ENCODE measurements around the gene BACE2. TPM values are rescaled to one million over a fixed set of nuclear protein-coding genes. Genes with fewer than 3 reads are reported as not detected.

The BACE2 gene
- total and polyA plus RNA-seq, 7 donors = 5.3 to 16.0 (median 7.2) TPM

DNA sequence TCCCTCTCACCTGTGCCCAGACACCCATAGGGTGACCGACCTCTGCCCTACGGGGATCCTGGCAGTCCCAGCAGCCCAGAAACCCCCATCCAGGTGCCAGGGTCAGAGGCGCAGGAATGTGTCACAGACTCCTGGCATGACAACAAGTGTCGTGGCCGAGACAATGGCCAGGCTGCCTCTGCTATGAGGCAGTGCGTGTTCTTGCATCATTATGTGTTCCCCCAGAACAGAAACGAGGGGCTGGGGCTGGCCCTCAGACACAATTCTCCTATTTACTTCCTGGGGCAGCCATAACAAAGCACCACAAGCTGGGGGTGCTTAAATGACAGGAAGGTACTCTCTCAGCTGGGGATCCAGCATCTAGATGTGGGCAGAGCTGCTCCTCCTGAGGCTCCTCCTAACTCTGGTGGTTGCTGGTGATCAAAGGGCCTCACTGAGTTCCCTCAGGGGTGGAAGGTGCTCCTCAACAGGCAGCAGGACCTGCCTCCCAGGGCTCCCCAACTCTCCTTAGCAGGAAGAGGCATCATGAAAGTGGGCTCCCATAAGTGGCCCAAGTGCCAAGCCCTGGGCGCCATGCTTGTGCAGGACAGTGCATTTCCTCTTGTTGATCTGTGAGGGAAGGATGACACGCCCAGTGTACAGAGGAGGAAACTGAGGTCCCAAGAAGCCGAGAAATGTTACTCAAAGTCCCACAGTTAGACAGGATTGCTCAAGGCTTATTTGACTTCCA is 24.2 kb upstream of the BACE2 start:
- WGBS, 3 donors = 79 to 88% (median 87%) methylated on average over 10 of the region's 10 CpGs
- Histone ChIP-seq H3K27ac (no peak overlapping the region), H3K36me3 (ENCODE audit: insufficient read depth in 1 of 2, low read depth in 1 of 2) (no peaks in the 10 kb centered on the region), H3K27me3 (ENCODE audit: insufficient read depth in 3 of 3, low read length in 2 of 3) (peaks cover 0 to 6% (median 0%) of the 10 kb centered on the region in 3 donors), H3K4me3 (no peak overlapping the region), H3K4me1 (no peaks in the 10 kb centered on the region), H3K9me3 (no peaks in the 10 kb centered on the region)
- no peak for TF ChIP-seq CTCF (IDR thresholded peaks at IDR 0.05)
- ATAC-seq (no peak), DNase-seq (no peak)
- intact Hi-C loops (cut with DNase I) = no loop called here

- 56 to 62% (median 57%) methylated on average over 13 of the region's 13 CpGs for WGBS, 3 donors
- no peaks in the 10 kb centered on the region for H3K9me3 ChIP-seq
- H3K4me3 ChIP-seq = no peak overlapping the region
- intact Hi-C loops (cut with DNase I) = no loop called here
- H3K27ac ChIP-seq = no peak overlapping the region
- peaks cover 0 to 6% (median 3%) of the 10 kb centered on the region in 3 donors for H3K27me3 ChIP-seq (ENCODE audit: insufficient read depth in 3 of 3, low read length in 2 of 3)
- ATAC-seq (no peak), DNase-seq (no peak)
- H3K36me3 ChIP-seq (ENCODE audit: insufficient read depth in 1 of 2, low read depth in 1 of 2) = no peaks in the 10 kb centered on the region
- no peak for TF ChIP-seq CTCF (IDR thresholded peaks at IDR 0.05)
- no peaks in the 10 kb centered on the region for H3K4me1 ChIP-seq
Observed at GRCh38 chr21:41147096-41147978, 20.6 kb upstream of the BACE2 start.

DNA sequence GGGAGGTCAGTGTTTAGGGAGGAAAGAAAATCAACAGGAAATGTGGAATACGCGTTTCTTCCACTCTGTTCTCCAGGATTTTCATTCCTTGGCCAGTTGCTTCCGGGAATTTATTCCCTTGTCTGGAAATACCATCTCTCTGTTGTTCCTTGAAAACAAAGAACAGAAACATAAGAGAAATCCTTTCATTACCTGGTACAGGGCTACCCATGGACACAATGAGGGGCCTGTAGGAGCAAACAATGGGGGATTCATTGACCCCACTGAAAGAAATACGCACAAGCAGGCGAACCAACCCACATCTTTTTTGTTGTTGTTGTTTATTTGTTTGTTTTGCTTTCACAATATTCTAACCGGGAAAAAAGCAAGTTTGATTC is 20.0 kb upstream of the BACE2 start:
- TF ChIP-seq CTCF (IDR thresholded peaks at IDR 0.05) = no peak
- Histone ChIP-seq H3K27me3 (ENCODE audit: insufficient read depth in 3 of 3, low read length in 2 of 3) (peaks cover 0 to 6% (median 3%) of the 10 kb centered on the region in 3 donors), H3K4me1 (no peaks in the 10 kb centered on the region), H3K27ac (no peak overlapping the region), H3K9me3 (no peaks in the 10 kb centered on the region), H3K4me3 (no peak overlapping the region), H3K36me3 (ENCODE audit: insufficient read depth in 1 of 2, low read depth in 1 of 2) (no peaks in the 10 kb centered on the region)
- WGBS, 3 donors = 63 to 71% (median 70%) methylated on average over 6 of the region's 6 CpGs
- intact Hi-C loops (cut with DNase I) = no loop called here
- DNase-seq (no peak), ATAC-seq (no peak)

DNA sequence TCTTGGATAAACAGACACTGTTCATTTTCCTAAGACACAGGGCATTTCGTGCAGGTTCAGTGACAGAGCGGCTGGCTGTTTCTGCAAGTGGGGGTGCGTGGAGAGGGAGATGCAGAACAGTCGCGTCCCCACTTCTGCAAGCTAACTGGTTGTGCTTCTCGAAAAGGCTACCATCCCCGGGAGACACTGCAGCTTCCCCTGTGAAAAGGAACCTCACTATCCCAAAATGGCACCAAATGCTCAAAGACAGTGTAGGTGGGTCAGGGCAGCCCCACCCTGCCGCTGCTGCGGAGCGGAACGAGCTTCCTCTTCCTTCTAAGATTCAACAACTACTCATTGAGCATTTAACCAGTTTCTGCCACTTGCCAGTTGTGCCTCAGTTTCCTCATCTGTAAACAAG is 19.2 kb upstream of the BACE2 start:
- H3K36me3 ChIP-seq (ENCODE audit: insufficient read depth in 1 of 2, low read depth in 1 of 2) = no peaks in the 10 kb centered on the region
- WGBS, 3 donors = 86 to 93% (median 89%) methylated on average over 11 of the region's 11 CpGs
- intact Hi-C loops (cut with DNase I) = no loop called here

More for the DNA sequence above, 19.2 kb upstream of the BACE2 start:
- DNase-seq (no peak), ATAC-seq (no peak)
- Histone ChIP-seq H3K27me3 (ENCODE audit: insufficient read depth in 3 of 3, low read length in 2 of 3) (peaks cover 0 to 6% (median 3%) of the 10 kb centered on the region in 3 donors), H3K4me3 (no peak overlapping the region), H3K9me3 (no peaks in the 10 kb centered on the region), H3K4me1 (no peaks in the 10 kb centered on the region), H3K27ac (no peak overlapping the region)
- TF ChIP-seq CTCF (IDR thresholded peaks at IDR 0.05) = no peak

All from psoas muscle (tissue), 8 donors.